DMS53 treated with DMSO at 0.1 percent for 48 hours (cell line): ENCODE data around the gene CS.
"Not testable (repeated sequence)": the region's sequence is repeated elsewhere in the genome, so short reads cannot be mapped to it uniquely, and the experiment has no call there.

Source experiments
- DNase-seq: peaks from one replicate; lab custom pipeline; 2025; ENCODE audit not compliant: unreplicated experiment; lab: John Stamatoyannopoulos, UW

Gene CS

DNA sequence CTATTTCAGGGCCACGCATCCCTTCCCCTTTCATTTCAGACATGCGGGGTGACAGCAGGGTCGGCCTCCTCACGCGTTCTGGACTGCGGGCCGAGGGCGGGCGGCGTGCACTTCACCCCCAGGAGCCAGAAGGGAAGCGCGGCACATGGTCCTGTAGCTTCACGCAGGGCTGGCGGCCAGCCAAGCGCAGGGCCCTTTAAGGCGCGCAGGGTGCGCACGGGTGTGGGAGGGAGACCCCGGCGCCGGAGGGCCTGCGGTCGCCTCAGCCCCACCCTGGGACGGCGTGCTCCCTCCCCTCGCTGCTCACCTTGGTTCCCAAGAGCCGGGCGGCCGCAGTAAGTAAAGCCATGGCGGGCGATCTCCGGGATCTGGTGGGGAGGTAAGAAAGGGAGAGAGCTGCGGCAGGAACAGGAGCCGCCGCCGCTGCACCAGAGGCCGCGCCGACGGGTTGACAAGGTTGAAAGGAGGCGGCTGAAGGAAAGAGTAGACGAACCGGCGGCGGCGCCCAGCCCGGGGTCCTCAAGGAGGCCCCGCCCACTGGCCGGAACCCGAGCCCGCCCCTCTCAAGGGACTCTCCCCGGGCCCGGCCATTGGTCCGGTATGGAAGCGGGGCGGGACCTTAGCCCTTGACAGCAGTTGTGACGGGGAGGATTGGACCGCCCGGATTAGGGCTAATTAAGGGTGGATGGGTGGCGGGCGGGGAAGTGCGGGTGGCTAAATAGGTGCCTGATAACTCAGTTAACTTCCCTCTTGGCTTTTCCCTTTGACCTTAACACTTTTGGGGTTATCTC lies at the start of gene CS:
Gene CS (minus strand): TSS at position 478 of the 791 bp plus-strand sequence. CDS start 129 bp downstream, at position 349.
- peak; percentile 98 for DNase-seq

DNA sequence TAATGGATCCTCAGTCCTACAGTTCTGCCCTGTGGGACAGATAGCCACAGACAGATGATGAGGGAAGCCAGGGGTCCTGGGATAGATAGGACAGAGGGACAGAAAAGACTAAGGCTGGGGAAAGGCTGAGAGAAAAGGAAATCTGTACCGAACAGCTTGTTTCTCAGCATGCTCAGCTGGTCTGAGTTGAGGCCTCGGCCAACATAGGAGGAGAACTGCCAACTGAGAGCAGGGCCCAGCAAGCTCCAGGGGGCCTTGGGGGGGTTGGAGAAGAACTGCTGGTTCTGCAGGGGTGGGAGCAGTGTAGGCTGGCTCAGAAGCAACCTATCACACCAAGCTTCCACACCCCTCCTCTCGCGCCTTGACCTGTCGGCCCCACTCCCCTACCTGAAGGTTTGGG lies 48.6 kb upstream of the CS start:
- DNase-seq, result no peak

DNA sequence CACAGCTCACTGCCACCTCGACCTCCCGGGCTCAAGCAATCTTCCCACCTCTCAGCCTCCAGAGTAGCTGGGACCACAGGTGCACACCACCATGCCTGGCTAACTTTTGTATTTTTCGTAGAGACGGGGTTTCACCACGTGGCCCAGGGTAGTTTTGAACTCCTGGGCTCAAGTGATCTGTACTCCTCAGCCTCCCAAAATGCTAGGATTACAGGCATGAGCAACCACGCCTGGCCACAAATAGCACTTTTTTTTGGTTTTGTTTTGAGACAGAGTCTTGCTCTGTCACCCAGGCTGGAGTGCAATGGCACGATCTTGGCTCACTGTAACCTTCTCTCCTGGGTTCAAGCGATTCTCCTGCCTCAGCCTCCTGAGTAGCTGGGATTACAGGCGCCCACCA lies 47.1 kb upstream of the CS start:
- not testable (repeated sequence) for DNase-seq

DNA sequence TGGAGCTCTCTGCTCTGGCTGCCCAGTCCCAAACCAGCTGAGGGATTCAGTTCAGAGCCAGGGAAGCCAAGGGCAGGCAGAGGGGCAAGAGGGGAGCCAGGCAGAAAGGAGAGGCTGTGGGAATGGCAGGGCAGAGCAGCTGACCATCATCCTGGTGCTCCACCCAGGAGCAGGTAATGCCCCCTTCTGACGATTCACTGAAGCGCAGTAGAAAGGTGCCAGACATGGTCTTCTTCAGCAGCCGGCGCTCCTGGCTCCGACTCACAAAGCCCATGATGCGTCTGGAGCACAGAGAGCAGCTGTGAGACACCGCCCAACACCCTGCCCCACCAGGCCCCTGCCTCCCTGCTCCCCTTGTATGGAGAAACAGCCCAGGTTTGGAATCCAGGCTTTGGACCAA lies 46.5 kb upstream of the CS start:
- DNase-seq, result no peak

DNA sequence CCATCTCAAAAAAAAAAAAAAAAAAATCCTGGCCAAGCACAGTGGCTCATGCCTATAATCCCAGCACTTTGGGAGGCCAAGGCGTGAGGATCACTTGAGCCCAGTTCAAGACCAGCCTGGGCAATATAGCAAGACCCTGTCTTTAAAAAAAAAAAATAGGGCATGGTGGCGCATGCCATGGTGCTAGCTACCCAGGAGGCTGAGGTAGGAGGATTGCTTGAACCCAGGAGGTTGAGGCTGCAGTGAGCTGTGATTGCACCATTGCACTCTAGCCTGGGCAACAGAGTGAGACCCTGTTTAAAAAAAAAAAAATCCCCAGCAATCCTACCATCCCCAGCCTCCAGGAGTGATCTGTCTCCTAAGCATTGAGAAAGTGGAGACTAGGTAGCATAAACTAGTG lies 42.2 kb upstream of the CS start:
- DNase-seq, result not testable (repeated sequence)

DNA sequence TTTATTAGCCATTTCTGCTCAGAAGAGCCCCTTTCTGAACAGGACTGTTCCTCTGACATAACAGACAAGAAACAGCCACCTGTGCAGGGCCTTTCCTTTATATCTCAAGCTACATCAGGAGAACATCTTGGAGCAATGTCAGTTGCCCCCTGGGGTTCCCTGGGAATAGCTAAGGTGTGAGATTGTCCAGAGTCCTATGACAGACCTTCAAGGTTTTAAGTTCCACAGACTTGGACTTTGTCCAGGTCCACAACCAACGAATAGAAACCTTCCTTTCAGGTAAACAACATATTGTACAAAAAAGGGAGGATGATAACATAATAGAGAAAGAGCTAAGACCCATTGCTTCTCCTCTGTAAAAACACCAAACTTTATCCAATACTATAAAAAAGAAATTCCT lies 41.5 kb upstream of the CS start:
- DNase-seq, result no peak

DNA sequence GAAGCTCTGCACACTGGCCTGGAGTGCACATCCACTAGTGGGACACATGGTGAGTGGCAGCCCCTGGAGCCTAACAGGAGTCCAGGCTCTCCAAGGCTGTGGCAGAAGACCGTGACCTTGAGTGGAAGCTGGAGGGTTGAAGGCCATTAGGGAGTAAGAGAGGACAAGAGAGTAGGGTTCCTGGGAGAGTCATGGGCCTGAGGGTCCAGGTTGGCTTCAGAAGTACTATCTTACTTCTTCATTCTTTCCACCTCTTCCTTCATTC lies 39.0 kb upstream of the CS start:
- no peak for DNase-seq

DNA sequence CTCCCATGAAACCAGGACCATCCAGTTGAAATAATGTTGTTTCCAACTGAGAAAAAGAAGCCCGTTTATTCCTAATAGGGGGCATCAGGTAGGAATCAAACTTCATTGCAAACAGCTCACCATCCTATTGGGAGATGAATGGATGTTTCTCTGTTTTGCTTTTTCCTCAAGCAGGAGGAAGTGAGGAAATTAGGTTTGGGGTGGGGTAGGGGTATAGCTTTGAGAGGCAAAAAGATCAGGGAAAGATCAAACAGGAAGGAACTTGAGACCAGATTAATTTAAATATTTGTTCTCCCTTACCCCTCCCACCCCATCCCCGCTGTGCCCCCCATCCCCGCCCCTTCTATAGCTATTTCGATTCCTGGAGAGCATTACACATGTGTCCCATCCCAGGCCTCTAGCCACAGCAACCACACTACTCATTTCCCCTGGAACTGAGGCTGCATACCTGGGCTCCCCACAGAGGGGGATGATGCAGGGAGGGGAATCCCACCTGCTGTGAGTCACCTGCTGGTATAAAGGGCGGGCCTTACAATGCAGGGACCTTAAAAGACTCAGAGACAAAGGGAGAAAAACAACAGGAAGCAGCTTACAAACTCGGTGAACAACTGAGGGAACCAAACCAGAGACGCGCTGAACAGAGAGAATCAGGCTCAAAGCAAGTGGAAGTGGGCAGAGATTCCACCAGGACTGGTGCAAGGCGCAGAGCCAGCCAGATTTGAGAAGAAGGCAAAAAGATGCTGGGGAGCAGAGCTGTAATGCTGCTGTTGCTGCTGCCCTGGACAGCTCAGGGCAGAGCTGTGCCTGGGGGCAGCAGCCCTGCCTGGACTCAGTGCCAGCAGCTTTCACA lies 38.4 kb upstream of the CS start, which contains the start of gene IL23A:
Gene IL23A (plus strand): TSS at position 577 of the 850 bp plus-strand sequence. CDS start 161 bp downstream, at position 738.
- DNase-seq, result no peak

DNA sequence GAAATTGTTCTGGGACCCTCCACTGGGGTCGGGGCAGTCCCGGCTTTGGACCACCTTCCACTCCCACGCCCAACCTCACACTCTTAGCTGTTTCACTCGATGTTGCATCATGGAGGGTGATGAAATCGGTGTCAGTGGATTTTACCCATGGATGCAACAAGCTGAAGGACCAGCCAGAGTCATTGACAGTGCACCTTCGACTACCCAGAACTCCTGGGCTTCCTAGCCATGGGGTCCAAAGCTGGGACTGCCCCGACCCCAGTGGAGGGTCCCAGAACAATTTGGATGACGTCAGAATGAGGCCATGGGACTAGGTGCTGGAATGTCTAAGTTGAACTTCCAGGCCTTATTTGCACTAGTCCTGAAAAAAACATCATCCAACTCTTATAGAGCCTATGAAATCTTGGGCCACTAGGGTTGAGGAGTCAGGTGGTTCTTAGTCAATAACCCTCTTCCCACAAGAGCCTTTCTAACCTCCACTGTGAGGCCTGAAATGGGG lies 37.7 kb upstream of the CS start:
- DNase-seq, result no peak

DNA sequence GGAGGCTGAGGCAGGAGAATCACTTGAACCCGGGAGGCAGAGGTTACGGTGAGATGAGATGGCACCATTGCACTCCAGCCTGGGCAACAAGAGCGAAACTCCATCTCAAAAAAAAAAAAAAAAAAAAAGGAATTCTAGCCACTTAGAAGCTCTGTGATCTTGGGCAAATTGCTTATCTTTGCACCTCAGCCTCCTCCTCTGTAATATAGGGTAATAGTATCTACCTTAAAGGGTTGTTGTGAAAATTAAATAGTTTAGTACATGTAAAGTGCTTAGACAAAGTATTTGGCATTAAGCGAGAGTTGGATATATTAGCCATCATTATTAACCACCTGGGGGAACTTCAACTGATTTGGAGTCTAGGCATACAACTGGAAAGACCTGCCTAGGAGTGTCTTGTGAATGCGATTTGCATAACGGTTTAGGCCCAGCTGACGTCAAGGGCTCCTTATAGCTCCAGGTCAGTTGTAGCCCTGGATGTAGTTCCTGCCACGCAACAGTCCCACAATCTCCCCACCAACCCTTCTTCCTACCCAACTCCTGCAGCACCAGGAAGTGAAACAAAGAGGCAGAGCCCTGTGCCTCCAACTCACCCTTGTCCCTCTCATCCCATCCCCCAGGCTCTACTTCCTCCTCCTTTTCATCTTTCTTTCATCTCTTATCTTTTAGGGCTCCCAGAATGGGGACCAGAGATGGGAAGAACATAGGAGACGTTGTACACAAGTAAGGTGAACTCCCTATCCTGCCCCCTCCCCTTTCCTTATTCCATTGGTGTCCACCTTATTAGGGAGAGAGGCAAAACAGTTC lies 36.4 kb upstream of the CS start:
- no peak for DNase-seq

DNA sequence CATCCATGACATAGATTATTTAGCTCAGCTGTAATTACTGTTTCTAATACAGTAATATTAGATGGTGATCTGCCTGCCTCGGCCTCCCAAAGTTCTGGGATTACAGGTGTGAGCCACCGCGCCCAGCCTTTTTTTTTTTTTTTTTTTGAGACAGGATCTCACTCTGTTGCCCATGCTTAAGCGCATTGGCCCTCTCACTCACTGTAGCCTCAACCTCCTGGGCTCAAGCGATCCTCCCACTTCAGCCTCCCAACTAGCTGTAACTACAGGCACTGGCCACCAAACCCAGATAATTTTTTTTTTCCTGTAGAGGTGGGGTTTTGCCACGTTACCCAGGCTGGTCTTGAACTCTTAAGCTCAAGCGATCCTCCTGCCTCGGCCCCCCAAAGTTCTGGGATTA lies 35.4 kb upstream of the CS start:
- DNase-seq, result not testable (repeated sequence)

DNA sequence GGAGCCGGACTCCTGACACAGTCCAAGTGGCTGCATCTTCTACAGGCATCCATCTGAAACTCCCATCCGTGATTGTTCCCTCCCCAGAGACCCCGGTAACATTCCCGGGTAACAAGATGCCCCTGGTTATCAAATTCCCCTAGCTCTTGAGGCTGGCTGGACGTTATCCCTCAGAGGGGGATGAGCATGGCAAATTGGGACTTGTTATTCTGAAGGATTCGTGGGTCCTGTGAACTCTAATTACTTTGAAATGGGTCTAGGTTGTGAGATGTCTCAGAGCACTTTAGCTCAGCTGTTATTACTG lies 34.3 kb upstream of the CS start:
- DNase-seq, result no peak

DNA sequence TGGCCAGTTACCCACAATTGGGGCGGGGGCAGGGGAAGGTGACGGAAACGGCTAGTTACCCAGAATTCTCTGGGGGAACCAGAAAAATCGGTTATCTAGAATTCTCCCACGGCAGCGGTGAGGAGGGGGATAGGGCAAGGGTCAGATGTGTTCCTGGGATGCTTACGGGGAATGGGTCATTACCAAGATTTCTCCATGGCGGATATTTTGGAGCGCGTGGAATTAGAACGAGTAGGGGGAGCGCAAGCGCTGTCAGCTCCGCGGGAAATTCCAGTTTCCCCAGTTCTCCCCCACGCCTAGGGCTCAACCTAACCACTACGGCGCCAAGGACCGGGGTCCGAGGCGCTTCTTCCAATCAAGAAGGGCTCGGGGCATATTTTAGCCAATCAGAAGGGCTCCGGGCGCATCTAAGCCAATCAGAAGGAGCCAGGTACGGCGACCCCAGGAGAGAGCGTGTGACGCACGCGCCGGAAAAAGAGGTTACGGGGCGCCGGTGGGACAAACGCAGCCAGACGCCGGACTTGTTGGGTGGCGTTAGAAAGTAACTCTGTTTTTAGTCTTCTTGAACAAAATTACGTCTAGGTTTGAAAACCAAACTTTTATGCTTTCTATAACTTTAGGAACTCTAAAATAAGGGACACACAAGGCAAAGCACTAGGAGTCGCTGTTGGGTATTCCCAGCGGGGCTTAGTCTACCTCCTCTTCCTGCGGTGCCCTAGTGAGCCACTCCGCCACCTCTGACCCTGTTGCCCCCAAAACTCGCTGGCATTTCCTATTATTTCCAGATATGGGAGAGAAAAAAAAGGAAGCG lies 33.8 kb upstream of the CS start, which contains the start of gene PAN2:
Gene PAN2 (minus strand): TSS at position 322 of the 811 bp plus-strand sequence. CDS start 906 bp downstream, outside the sequence.
- DNase-seq, result peak; percentile 95

DNA sequence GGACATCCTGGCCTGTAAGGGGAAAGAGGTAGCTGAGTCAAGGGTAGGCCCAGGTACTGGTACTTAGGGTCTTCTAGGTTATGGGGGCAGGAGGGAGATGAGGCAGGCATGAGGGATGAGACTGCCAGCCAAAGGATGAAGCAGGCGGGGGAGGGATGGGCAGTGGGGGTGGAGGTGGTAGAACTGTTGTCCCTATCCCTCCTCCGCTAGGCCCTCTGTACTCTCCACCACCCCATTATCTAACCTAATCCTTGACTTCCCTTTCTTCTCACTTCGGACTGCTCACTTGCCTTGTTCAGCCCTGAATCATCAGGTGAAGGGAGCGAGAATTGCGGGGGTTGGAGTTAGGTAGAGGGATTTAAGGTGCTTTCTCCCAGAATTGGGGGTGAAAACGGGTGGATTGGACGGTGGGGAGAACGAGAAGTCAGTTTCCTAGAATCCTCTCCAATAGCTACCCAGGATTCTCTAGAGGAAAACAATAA lies 33.1 kb upstream of the CS start:
- no peak for DNase-seq

DNA sequence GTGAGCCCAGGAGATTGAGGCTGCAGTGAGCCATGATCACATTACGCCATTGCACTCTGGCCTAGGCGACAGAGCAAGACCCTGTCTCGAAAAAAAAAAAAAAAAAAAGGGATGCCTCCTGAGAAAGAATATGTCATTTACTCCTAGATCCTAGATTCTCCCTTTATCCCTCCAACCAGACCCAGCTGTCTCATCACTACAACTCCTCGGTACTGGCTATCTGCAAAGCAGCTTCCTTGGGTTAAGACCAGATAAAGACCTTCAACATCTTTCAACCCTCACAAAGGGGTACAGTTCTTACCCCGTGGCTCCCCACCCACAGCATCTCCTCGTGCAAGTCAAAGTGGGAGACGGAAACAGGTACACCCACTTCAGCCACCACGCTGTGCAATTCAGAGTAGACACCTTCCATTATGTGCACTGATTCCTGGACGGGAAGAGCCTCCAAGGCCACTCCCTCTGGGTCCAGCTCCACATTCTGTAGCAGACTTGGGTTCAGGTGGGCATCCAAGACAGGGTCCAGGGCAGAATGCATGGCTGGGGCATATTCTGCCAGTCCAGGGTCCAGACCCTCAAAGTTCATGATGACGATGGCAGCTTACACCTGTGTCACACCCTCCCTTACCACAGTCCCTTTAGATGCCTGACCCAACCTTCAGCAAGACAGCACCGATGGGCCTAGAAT lies 32.5 kb upstream of the CS start:
- DNase-seq, result no peak

DNA sequence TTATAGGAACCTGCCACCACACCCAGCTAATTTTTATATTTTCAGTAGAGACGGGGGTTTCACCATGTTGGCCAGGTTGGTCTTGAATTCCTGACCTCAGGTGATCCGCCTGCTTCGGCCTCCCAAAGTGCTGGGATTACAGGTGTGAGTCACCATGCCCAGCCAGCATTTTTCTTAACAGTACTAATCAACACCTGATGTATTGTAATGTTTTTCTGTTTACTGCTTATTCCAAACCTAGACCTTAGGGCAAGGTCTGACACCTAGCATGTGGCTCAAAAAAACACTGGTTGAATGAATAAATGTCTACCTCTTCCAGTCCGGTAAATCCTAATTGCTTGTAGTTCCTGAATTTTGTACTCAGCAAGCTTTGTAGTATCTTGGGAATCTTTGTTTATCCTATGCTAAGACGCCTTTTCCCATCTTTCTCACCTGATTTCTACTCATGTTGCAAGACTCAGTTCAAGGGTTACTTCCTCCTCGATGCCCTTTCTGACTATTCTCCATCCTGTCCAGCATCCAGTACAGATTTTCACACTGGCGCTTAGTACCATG lies 30.9 kb upstream of the CS start:
- no peak for DNase-seq

DNA sequence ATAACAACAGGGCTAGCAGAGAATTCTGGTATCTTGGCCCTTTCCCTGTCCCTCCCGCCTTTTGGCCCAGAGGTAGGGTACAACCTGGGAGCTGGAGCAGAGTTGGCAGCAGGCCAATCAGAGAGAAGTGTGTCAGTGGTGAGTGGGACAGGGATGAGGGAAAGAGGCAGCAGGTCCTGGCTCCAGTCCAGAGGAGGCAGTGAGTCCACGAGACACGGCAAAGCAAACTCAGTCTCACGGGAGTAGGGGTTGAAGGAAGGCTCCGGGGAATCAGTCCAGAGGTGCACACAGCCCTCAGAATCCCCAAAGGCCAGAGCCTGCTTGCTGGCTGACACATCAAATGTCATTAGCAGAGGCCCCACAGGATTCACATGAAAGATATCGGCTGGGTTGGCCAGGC lies 26.4 kb upstream of the CS start:
- no peak for DNase-seq

DNA sequence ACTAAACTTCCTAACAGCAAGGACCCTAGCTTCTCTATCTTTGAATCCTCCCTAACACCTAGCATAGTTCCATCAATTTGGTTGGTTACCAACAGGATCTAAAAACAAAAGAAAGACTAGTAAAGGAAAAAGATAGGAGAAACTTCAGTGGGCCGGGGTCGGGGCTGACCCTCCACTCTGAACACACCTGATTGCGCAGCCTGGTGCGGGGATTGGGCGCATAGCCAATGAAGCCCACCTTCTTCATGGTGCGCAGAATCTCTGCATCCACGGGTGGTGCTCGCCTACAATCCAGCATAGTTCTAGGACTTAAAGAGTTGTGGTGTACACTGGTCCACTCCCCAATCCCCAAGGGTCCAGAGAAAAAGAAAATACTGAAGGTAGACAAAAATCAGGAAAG lies 26.0 kb upstream of the CS start:
- DNase-seq, result no peak

DNA sequence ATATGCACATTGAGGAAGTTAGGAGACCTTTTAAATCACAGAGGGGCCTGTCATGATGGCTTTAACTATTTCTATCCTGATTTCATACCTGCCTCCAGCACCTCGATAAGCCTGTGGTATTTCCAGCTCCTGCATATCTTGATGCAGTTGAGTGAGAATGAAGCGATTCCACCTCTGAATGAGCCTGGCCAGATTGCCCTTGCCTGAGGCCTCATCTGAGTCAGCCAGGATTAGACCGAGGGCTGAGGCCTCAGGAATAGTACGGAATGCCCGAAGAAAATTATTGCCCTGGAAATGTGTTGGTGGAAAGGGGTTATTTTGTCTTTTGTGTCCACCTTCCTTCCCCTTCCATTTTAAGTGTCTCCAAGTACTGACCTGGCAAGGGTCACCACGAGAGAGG lies 24.1 kb upstream of the CS start:
- DNase-seq, result no peak

DNA sequence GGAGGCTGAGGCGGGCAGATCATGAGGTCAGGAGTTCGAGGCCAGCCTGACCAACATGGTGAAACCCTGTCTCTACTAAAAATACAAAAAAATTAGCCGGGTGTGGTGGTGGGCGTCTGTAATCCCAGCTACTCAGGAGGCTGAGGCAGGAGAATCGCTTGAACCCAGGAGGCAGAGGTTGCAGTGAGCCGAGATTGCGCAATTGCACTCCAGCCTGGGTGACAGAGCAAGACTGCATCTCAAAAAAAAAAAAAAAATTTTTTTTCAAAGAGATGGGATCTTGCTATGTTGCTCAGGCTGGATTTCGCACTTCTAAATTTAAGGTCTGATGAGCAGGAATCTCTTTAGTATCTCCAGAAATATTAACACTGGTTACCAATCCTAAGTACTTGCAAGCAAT lies 21.5 kb upstream of the CS start:
- DNase-seq, result not testable (repeated sequence)
